Effector CD8-positive, alpha-beta T cell (primary cell): ENCODE measurements around the gene KIAA1217.
"Not testable (repeated sequence)": the region's sequence is repeated elsewhere in the genome, so short reads cannot be mapped to it uniquely, and the experiment has no call there.

ENCODE experiments used
- DNase-seq: peaks from one replicate; lab custom pipeline; 2025; lab: John Stamatoyannopoulos, UW

Gene KIAA1217

DNA sequence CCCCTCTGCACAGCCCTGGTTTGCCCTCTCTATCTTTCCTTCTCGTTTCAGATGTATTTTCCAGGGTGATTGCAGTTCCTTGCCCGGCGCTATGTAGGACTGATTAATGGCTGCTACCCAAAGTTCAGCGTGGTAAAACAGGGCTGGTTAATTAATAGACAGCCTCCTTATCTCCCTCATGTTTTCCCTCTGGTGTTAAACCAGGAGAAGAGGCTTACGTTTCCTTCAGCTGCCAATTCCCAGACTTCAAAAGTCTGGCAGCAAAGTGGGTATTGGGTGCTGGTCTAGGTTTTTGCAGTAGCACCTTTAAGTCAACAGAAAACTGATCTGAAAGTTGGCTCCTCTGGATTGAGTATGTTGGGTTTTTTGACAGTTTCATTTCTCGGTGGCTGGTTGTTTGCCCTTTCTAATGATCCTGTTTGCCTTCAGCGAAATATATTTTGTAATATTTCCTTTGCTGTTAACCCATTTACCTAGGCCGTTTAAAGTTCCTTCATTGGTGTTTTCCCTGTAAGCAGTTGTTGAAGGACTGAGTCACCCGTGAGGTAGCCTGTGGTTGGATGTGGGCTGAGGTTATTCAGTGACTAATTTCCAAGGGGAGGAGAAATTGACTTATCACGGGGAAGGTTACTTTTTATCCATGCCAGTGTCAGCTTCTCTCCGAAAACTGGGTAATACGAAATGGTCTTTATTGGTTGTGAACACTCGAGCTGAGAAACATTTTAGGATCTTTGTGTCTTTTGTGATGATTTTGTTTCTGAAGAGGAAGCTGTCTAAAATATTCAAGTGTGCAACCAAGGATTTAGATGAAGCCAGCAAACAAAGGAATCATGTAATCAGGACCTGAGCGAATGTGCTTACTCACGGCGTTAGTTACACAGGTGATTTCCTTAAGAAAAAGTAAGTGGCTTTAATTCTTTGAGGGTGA is 257.2 kb downstream of the KIAA1217 start:
- DNase-seq, result no peak

DNA sequence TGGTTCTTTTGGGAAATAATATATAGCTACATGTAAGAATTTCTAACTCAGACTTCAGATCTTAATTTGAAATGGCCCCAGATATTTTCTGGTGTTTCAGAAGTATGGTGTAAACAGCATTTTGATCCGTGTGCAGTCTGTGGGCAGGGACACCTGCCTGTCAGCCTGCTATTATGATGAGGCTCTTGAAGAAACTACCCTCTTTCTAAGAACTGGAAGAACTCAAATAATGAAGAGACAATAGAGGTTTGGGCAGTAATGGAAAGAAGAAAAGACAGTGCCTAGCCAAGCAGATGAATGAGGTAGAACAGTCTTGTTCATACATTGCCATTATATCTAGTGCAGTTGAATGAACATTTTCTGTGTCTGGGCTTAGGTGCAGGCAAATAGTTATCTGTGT is 258.2 kb downstream of the KIAA1217 start:
- no peak for DNase-seq

DNA sequence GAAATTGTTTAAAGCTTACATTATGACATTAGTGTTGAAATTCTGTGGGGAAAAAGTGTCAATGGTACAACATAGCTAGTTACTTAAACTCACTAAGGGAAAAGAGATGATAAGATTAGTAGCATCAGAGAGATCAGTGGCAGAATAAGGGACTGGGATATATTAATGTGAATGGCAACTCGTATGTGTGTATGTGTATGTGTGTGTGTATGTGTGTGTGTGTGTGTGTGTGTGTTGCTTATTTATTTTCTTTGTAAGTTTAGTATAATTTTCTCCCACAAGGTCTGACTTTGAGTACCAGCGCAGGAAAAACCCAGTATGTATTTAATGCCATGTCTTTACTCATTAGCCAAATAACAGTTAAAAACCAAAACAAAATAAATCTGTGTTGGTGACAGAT is 258.7 kb downstream of the KIAA1217 start:
- DNase-seq, result no peak

DNA sequence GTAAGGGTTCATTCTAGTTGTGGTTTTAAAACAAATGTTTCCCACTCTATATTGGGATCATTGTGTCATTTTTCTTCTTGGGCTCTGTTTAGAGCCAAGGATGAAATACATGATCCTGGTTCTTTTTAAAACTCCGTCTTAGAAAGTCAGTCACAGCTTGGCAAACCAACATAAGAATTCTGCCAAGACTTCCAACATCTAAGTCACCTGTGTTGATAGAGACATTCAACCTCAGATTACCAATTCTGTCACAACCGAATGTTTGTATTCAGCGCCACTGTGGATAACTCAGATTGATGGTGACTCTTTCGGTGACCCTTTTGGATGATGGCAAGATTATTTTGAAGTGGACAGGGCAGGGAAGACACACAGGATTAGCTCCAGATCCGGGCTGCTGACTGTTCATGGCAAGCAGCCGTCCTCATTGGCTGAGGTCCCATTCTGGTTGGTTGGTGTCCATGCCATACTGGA is 259.4 kb downstream of the KIAA1217 start:
- DNase-seq, result no peak

DNA sequence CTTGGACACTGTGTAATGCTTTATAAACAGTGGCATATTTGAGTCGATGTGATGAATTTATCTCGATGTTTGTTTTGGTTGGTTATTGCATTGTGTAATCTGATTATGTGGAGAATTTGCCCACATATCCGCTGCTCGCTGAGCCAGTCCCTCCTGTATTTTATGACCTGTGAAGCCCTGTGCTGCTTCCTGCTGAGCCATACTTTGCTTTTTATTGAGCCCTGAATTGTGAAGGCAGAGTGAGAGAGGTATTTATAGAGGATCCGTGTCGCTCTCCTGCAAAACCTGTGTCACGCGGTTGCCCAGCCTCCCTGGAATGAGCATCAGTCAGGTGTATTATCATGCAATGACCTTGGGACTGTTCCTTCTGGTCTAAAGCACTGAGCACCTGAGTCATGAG is 261.1 kb downstream of the KIAA1217 start:
- no peak for DNase-seq

DNA sequence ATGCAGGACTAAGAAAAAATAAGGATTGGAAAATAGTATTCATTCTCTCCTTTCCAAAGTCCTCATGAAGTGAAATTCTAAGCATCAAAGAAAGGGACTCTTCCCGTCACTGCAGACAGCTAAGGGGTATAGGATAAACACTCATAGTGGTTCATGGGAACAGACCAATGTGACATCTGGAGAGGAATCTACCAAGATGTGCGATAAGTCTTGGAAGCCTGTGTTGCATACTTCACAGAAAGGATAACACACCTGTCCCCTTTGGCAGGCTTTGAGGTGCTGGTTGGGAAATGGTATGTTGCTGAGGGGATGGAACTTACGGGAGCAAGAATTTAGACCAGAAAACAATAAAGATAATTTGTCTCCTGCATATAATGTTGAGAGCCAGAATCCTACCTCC is 266.7 kb downstream of the KIAA1217 start:
- DNase-seq, result no peak

DNA sequence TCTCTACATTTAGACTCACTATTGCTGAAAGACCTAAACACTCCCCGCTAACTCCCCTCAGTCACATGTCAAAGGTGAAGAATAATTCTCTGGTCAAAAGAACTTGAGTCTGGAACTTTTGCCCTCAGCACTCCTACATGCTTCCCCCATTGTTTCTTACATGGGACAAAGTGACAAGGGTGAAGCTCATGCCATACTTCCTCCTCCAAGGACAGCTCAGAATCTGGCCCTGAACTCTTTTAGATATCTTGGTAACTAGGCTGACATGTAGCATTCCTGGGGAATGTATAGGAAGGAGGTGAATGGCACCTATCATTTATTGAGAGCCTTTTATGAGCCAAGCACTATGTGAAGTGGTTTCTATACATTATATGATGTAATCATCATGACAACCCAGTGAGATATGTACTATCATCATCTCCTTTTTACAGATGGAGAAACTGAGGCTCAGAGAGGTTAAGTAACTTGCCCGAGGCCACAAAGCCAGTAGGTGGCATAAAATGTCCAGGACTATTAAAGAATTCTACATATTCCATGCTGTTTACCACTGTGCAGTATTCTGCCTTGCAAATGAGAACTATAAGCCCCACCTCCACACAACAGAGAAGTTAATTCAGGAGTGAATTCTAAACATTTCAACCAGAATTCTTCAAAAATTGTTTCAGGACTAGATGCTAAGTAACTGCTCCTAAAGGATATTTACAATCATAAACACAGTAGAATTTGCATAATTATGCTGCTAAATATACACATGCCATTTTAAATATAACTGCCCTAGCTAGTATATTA is 268.2 kb downstream of the KIAA1217 start:
- no peak for DNase-seq

DNA sequence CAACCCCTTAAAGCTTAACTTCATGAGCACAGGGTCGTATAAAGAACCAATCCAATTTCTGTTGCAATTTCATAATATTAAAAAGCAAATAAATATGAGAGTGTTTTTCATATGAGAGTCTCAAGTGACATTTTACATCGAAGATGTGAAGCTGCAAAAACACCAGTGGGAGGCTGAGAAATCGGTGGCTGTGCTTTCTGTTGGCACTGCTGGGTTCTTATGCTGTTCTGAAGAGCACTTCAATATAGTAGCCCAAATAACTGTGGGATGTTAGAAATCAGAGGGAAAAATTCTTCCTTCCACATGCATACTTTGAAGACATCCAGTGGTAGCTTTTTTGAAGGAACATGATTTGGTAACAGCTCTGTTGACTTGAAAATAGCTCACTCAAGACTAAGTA is 269.0 kb downstream of the KIAA1217 start:
- no peak for DNase-seq

DNA sequence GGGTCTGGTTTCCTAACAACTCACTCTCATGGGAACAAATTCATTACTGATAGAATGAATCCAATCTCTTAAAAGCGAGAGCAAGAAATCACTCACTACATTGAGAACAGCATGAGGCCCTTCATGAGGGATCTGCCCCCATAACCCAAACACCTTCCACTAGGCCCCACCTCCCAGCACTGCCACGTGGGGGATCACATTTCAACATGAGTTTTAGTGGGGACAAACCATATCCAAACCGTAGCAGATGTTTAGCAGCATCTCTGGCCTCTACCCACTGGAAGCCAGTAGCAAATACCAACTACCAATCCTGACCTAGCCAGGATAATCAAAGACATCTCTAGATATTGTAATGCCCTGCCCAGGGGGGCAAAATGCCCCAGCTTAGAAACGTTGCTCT is 270.9 kb downstream of the KIAA1217 start:
- no peak for DNase-seq

DNA sequence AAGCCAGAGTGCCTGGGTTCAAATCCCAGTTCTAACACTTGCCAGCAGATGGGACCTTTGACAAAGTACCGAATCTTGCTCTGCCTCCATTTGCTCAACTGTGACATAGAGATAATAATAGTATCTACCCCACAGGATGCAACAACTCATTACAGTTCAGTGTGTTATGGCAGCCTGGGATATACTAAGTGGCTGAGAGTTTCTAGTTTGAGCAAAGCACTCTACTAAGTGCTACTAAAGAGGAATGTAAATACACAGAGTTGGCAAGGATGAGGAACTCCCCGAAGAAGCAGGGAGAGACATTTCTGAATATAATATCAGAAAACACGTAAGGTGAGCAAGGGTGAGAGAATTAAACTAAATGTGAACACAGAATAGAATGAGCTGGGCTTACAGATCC is 271.5 kb downstream of the KIAA1217 start:
- DNase-seq, result no peak

DNA sequence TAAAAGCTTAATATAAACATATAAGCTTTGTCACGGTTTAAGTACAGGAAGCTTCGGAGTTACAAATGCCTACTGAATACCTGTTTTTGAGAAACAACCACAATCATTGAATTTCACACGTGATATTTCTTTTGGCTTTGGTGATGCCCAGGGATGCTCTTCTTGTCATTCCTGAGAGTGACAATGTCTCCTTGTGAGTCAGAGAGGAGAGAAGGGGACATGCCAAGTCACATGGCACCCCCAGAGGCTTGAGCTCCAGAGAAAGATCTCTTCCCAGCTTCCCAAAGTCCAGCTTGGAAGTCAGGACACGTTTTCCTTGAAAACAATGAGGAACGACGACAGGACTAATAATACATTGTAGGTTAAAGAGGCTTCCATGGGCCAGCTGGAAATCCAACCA is 272.3 kb downstream of the KIAA1217 start:
- no peak for DNase-seq

DNA sequence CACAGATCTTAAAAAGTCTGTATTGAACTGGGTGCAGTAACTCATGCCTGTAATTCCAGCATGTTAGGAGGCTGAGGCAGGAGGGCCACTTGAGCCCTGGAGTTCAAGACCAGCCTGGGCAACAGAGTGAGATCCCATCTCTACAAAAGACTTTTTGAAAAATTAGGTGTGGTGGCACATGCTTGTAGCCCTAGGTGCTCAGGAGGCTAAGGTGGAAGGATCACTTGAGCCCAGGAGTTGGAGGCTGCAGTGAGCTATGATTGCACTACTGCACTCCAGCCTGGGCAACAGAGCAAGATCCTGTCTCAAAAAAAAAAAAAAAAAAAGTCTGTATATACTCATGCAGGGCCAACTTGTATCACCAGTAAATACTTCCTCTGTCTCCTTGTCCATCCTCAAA is 273.8 kb downstream of the KIAA1217 start:
- DNase-seq, result not testable (repeated sequence)

DNA sequence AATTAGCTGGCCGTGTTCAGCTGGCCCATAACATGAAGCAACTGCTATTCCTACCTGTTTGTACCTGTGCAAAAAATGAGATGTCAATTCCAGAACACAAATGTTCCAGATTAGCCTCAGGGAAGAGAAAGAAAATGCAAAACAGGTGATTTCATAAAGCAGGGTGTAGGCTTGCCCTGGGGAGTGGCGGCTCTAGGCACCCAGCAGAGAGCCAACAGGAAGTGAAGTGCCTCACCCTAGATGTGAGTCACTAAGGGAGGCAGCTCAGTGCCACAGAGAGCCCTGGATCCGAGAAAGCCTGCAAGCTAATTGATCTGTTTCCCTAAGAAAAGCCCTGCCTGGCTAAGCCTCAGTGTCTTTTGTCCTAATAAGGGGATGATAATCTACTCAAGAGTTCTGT is 274.8 kb downstream of the KIAA1217 start:
- DNase-seq, result no peak

DNA sequence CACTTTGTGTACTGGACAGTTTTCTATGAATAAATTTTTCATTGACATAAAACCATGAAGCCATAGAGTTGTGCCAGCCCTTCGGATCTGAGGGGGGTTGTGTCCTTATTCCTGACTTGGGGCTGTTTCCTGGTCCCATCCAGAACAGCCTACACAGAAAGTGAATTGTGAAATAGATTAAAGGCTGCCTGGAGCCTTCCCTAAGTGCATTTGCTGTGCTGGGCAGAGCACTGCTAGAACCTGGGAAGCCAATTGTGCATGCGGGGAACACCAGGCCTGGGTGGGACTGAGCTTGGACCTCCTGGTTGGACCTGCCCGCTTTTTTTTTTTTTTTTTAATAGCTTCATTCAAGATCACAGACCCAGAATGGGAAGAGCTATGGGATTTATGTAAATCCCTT is 275.8 kb downstream of the KIAA1217 start:
- DNase-seq, result no peak

DNA sequence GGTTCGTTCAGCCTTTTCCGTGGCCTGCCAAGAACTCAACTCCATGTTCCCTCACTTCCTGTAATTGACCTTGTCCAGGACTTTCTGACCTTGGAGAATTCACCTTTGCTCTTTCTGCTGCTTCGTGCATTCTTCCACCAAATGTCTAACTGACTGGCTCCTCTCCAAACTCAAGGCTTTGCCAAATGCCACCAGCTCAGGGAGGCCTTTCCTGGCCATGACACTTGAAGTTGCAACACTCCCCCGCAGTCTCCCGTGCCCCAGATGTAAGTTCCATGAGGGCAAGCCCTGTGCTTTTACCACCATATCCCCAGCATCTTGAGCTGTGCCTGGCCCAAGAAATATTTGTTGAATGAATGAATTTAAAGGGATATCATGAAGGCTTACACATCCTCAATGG is 276.4 kb downstream of the KIAA1217 start:
- DNase-seq, result no peak

DNA sequence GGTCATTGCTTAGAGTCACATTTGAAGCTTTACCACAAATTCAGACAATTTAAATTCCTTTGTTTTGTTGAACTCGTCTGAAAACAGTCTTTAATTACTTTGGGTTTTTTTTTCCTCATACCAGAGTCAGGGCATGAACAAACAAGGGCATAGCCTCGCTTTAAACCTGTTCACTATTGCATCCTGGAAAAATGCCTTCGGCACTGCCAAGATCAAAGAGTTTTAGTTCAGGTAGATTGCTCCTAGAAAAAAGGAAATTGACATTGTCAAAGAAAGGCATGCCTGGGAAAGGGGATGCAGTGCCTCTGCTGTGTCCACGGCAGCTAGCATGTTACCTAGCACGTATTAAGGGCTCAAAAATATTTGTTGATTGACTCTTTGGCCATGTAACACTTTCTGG is 279.7 kb downstream of the KIAA1217 start:
- no peak for DNase-seq

DNA sequence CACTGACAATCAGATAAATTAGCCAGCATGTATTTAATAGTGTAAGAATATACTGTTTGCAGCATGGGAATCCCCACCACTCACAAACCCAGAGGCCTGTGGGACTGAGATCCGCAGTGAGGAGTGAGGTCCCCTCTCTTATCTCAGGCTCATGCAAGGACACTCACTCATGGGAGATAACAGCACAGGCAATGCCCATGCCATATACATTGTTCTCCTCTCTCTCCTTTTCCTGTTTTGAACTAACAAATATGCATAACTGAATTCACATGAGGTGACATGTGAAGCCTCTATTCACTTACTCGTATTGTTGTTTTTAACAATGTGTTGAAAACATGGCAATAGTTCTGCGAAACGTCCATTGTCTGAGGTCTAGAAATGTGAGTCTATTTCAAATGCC is 284.2 kb downstream of the KIAA1217 start:
- DNase-seq, result no peak

DNA sequence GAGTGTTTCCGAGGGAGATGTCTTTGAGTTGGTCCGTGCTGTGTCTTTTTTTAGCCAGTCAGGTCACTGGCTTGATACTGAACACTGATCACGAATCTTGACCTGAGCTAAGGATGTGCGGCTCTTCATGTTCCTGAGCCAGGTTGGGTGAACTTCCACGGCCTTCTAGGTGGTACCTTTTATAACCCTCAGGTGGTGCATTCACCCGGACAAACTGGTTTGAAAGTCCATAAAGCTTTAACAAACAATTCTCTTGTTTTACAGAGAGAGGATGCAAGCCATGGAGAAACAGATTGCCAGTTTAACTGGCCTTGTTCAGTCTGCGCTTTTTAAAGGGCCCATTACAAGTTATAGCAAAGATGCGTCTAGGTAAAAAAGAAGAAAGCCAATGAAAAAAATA is 285.3 kb downstream of the KIAA1217 start:
- DNase-seq, result no peak

DNA sequence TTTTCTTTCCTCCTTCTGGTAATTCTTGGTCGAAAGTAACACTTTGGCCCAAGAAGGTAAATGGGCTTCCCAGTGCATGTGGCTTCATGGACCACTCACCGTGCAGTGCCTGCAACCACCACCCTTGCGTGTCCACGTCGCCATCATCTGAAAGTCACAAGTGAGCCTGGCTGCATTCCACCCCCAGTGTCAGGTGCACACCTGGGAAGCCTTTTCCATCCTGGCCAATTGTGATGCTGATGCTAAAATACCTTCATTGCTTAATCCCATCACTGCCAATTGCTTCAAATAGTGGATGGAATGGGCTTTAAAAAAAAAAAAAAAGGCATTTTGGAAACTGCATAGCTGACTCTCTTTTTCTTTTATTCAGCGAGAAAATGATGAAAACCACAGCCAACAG is 285.8 kb downstream of the KIAA1217 start:
- no peak for DNase-seq

DNA sequence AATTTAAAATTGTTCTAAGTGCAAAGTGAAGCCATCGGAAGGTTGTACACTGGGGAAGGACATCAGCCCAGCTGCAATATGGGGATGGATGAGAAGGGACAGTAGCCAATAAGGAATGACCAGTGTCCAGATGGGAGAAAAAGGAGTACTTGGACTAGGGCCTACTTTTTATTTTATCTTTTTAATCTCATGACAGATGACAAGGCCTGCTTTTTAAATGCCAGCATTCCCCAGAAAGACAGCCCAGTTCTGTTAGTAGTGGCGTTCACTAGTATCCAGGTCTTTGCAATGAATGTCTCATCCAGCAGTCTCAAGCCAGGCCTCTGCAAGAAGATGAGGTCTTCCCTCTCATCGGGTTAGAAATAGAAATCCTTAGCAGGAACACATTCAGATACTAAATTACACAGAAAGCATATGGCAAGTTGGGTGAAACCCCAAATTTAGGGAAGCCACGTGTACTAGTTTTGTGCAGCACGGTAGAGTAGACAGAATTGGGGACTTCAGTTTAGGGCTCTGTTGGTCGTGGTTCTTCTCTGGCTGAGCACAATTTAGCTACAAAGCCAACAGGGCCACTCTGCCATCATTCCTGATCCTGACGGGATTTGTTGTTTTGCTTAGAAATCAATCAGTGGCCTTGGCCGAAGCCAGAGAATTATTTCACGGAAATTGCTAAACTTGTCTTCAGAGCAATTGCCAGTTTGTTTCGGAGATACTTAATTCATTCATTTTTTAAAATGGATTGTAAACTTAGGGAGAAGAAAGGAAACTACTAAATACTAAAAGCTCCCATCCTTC is 286.9 kb downstream of the KIAA1217 start:
- no peak for DNase-seq

DNA sequence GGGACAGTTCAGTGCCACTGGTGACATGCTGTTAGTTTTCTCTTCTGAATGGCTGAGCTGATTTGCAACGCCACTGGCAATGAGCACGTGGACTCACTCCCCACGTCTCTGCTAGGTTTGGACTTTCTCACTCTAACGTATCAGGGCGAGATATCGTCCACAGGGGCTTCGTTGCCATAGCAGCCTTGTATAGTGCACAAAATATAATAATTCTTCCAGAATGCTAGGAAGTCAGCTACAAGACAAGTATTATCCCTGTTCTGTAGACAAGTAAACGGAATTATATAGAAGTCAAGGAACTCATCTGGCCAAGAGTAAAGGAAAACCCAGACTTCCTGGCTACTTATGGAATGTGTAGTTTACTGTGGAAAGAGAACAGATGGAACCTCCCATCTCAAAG is 288.0 kb downstream of the KIAA1217 start:
- DNase-seq, result no peak

DNA sequence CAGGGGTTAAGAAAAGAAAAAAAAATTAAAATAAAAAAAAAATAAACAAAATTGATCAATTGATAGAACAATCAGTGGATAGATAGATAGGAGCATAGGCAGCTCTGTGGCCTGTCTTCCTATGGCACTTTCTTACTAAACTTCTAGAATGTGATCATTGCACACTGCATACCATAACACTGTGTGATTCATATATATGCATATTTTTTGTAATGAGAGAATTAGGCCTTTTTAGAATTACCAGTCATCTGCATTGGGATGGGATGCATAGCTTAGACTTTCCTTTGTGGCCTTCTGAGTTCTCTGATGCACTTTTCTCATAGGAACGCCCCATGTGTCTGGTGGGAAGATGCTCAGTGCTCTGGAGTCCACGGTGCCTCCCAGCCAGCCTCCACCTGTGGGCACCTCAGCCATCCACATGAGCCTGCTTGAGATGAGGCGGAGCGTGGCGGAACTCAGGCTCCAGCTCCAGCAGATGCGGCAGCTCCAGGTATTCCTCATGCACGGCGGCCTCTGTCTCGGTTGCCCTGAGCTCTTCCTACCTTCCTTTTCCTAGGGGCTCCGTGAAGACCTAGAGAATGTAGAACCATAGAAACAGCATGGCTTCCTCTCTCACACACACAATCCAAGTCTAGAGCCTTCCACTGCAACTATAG is 292.2 kb downstream of the KIAA1217 start:
- DNase-seq, result no peak
